GM12878 (cell line): ENCODE results near the gene GMCL2. TPM values are rescaled to one million over a fixed set of nuclear protein-coding genes. Genes with fewer than 3 reads are reported as not detected.

Experiments used
- ATAC-seq: fragments of 200-7000 bp; cut with Tn5 transposase; 3 replicates; pipeline ENCODE4 v1.9.1; 2020; ENCODE audit warnings: mild to moderate bottlenecking, moderate library complexity
- BruUV-seq: library from RNA; stranded (reverse); fragments of 400-500 nt; replicated peaks from 2 replicates; lab custom pipeline; 2021; lab: Mats Ljungman, UMichigan
- CTCF ChIA-PET: fragments of 300-600 bp; sonication (Branson Sonifier 250); formaldehyde crosslinking; extraction: SDS; loops from one replicate; lab custom pipeline; 2021; ENCODE audit warnings: inconsistent platforms; lab: Yijun Ruan, JAX
- POLR2A ChIA-PET: fragments of 350-600 bp; formaldehyde crosslinking; extraction: SDS; loops from one replicate; lab custom pipeline; 2021; ENCODE audit warnings: inconsistent platforms; lab: Charles Lee
- RAD21 ChIA-PET: fragments of 300-600 bp; sonication (Branson Sonifier 250); formaldehyde crosslinking; loops from one replicate; lab custom pipeline; 2023; ENCODE audit warnings: antibody characterized with exemption; ENCODE audit not compliant: unreplicated experiment; lab: Charles Lee
- SMC1A ChIA-PET: fragments of 300-600 bp; sonication (Branson Sonifier 250); formaldehyde crosslinking; loops from one replicate; lab custom pipeline; 2023; ENCODE audit not compliant: unreplicated experiment, uncharacterized antibody; lab: Charles Lee
- DNase-seq: peaks from one replicate; pipeline ENCODE4 v3.0.0-alpha.2; 2011; ENCODE audit warnings: low read depth, low spot score
- FAIRE-seq: peaks from 3 replicates; lab custom pipeline; 2011; peaks lifted over from hg19 to GRCh38; lab: Jason Lieb, UNC
- H2AFZ ChIP-seq: 2 replicates; pipeline ENCODE4 v1.6.0; 2011; ENCODE audit warnings: low read depth, low read length, control low read depth; ENCODE audit not compliant: control insufficient read depth
- H3K27ac ChIP-seq: 2 replicates; pipeline ENCODE4 v1.5.1; 2011; ENCODE audit warnings: control low read depth; ENCODE audit not compliant: control insufficient read depth, insufficient read depth
- H3K27me3 ChIP-seq, 2 experiments: replicated peaks in 1 of 2; 2 replicates each; pipeline versions ENCODE4 v1.6.0 to v1.6.1; 2011; ENCODE audit warnings: low read length in 1 of 2; ENCODE audit not compliant: control insufficient read depth in 2 of 2, insufficient read depth in 2 of 2
- H3K36me3 ChIP-seq, 2 experiments: 2 replicates each; pipeline ENCODE4 v1.5.1; 2011; ENCODE audit warnings: low read length in 1 of 2; ENCODE audit not compliant: control insufficient read depth in 2 of 2, insufficient read depth in 2 of 2
- H3K4me1 ChIP-seq: 2 replicates; pipeline ENCODE4 v1.6.1; 2011; ENCODE audit warnings: mild to moderate bottlenecking, low read length, moderate library complexity, mixed read lengths; ENCODE audit not compliant: control insufficient read depth, insufficient read depth
- H3K4me2 ChIP-seq: 2 replicates; pipeline ENCODE4 v1.6.0; 2011; ENCODE audit warnings: control low read depth; ENCODE audit not compliant: control insufficient read depth, insufficient read depth
- H3K4me3 ChIP-seq: fragments of 200-600 bp; sonication (generic); 2 replicates; pipeline ENCODE4 v1.5.1; 2016
- H3K79me2 ChIP-seq: 2 replicates; pipeline ENCODE4 v1.6.0; 2011; ENCODE audit warnings: low read length; ENCODE audit not compliant: control insufficient read depth, insufficient read depth
- H3K9ac ChIP-seq: 2 replicates; pipeline ENCODE4 v1.8.0; 2011; ENCODE audit warnings: low read length, control low read depth, mixed read lengths; ENCODE audit not compliant: control insufficient read depth, insufficient read depth
- H3K9me3 ChIP-seq: replicated peaks from 3 replicates; pipeline ENCODE4 v1.5.1; 2011; ENCODE audit warnings: mild to moderate bottlenecking, low read length; ENCODE audit not compliant: control insufficient read depth, insufficient read depth
- H4K20me1 ChIP-seq: 2 replicates; pipeline ENCODE4 v1.6.0; 2011; ENCODE audit not compliant: control insufficient read depth, insufficient read depth
- ESRRA ChIP-seq: IDR thresholded peaks from 2 replicates; pipeline ENCODE4 v1.6.1; 2012; ENCODE audit warnings: mild to moderate bottlenecking, low read length, improper control_type of control experiment
- HDGF ChIP-seq: fragments of 450-650 bp; IDR thresholded peaks from 2 replicates; pipeline ENCODE4 v1.6.1; 2016; ENCODE audit warnings: antibody characterized with exemption
- MYC ChIP-seq: IDR thresholded peaks from 2 replicates; pipeline ENCODE4 v1.6.1; 2011; ENCODE audit warnings: mild to moderate bottlenecking, low read length, moderate library complexity, inconsistent platforms; ENCODE audit not compliant: insufficient read depth, insufficient replicate concordance, insufficient read length, severe bottlenecking
- NFIC ChIP-seq: IDR thresholded peaks from 2 replicates; pipeline ENCODE4 v1.6.1; 2012; ENCODE audit warnings: low read depth, mild to moderate bottlenecking, inconsistent platforms, low read length, moderate library complexity
- POLR2AphosphoS2 ChIP-seq: IDR thresholded peaks from 2 replicates; pipeline ENCODE4 v1.6.1; 2011; ENCODE audit warnings: low read depth, mild to moderate bottlenecking, low read length, improper control_type of control experiment, moderate library complexity
- SIX5 ChIP-seq: IDR thresholded peaks from 2 replicates; pipeline ENCODE4 v1.6.1; 2011; ENCODE audit warnings: mild to moderate bottlenecking, low read depth, low read length, moderate library complexity; ENCODE audit not compliant: severe bottlenecking
- WGBS: methylation state at CpG from one replicate; pipeline ENCODE4 v1.1.6; 2016; ENCODE audit warnings: low lambda C conversion rate; ENCODE audit not compliant: insufficient replicate concordance, insufficient coverage; ENCODE audit errors: missing lambda C conversion rate; 5-methylcytosine and 5-hydroxymethylcytosine counted together
- in situ Hi-C: fragments of 300-500 bp; cut with MboI; formaldehyde crosslinking; loops from 9 replicates; pipeline ENCODE4 v1.14.3; 2018; ENCODE audit warnings: mixed read lengths
- intact Hi-C: fragments of 100-400 bp; cut with micrococcal nuclease; formaldehyde crosslinking; loops from one replicate; pipeline ENCODE4 v1.14.2; 2022; ENCODE audit not compliant: unreplicated experiment
- polyA plus RNA-seq, 11 experiments: library from polyadenylated mRNA; depleted of rRNA in 4 of 11; unstranded in 6 of 11; stranded (reverse) in 5 of 11; fragments of >200 nt; fragmentation: Nextera tagmentation in 4 of 11; fragmentation: Illumina TruSeq in 1 of 11; extraction: Ambion mirVana in 4 of 11; extraction: Trizol in 1 of 11; gene quantifications; 1 replicate in 1 of 11; 2 replicates in 10 of 11; pipeline versions ENCODE4 v1.2.1 to v1.2.3, GENCODE V29; 2011 to 2016; ENCODE audit warnings: inconsistent platforms in 2 of 11, missing spikeins in 2 of 11, low read depth in 1 of 11
- total RNA-seq, 4 experiments: library from RNA; depleted of rRNA in 3 of 4; stranded (reverse); fragments of >200 nt in 3 of 4; fragmentation: Illumina TruSeq in 1 of 4; extraction: Trizol in 1 of 4; gene quantifications; 2 replicates each; pipeline versions ENCODE4 v1.2.1 to v1.2.3, GENCODE V29; 2013 to 2021
- TF ChIP-seq, protein P1 (sequence below): fragments of 450-650 bp; IDR thresholded peaks from 2 replicates; pipeline ENCODE4 v1.6.1; 2017; ENCODE audit warnings: mild to moderate bottlenecking, low read depth, inconsistent platforms; ENCODE audit not compliant: poor library complexity, severe bottlenecking

Gene GMCL2
- total and polyA plus RNA-seq, 10 of the 15 experiments (the other 5 are each of a cell fraction or from before 2014, with no cell fraction given): 0.07 TPM; not detected in 9

GRCh38 chr5:178228609-178229008, 41.4 kb upstream of the GMCL2 start (continued):
- TF ChIP-seq, protein P1, sequence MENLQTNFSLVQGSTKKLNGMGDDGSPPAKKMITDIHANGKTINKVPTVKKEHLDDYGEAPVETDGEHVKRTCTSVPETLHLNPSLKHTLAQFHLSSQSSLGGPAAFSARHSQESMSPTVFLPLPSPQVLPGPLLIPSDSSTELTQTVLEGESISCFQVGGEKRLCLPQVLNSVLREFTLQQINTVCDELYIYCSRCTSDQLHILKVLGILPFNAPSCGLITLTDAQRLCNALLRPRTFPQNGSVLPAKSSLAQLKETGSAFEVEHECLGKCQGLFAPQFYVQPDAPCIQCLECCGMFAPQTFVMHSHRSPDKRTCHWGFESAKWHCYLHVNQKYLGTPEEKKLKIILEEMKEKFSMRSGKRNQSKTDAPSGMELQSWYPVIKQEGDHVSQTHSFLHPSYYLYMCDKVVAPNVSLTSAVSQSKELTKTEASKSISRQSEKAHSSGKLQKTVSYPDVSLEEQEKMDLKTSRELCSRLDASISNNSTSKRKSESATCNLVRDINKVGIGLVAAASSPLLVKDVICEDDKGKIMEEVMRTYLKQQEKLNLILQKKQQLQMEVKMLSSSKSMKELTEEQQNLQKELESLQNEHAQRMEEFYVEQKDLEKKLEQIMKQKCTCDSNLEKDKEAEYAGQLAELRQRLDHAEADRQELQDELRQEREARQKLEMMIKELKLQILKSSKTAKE: no peak
- TF ChIP-seq POLR2AphosphoS2 (no peak), ESRRA (no peak)

- CTCF ChIA-PET: interaction anchor here (0.9 kb wide), 1 partner anchor 21 kb away, joined by 4 read pairs; no protein-coding TSS in a partner anchor
- POLR2A ChIA-PET: no interaction called here
- TF ChIP-seq HDGF (no peak), NFIC (no peak), MYC (no peak), SIX5 (no peak)
- RAD21 ChIA-PET: no interaction called here
- SMC1A ChIA-PET: no interaction called here
- FAIRE-seq (no peak), ATAC-seq (no peak), DNase-seq (no peak)
- Histone ChIP-seq H4K20me1 (no peaks in the 10 kb centered on the region), H3K27me3 (no peaks in the 10 kb centered on the region), H3K79me2 (peaks cover 29% of the 10 kb centered on the region), H2AFZ (no peak overlapping the region), H3K27ac (no peak overlapping the region), H3K4me1 (peaks cover 10% of the 10 kb centered on the region), H3K4me2 (no peak overlapping the region), H3K9ac (no peak overlapping the region), H3K4me3 (no peak overlapping the region), H3K9me3 (no peaks in the 10 kb centered on the region), H3K36me3 (peaks cover 1 to 11% of the 10 kb centered on the region in 2 experiments)
- in situ Hi-C loops: no loop called here
- BruUV-seq: no TSS peak
- intact Hi-C loops: no loop called here
- 55% methylated on average over 3 of the region's 3 CpGs for WGBS
Measured at GRCh38 chr5:178227929-178228328, 40.8 kb upstream of the GMCL2 start.
